Measurements from ENCODE around the gene TSNAX. TPM values are rescaled to one million over a fixed set of nuclear protein-coding genes. Genes with fewer than 3 reads are reported as not detected.

Gene TSNAX
- total and polyA plus RNA-seq, 2 of the 8 experiments (the other 6 are each of a cell fraction or from before 2014, with no cell fraction given), result 7.7 to 34.0 TPM

GRCh38 chr1:231590453-231591198, 62.2 kb downstream of the TSNAX start:
- Histone ChIP-seq H4K91ac (replicated peaks; ENCODE audit: insufficient read length, low read length) (no peak overlapping the region), H2BK20ac (ENCODE audit: low read length) (no peak overlapping the region), H3K9me3 (ENCODE audit: insufficient read depth in 2 of 2, low read depth in 1 of 2, low read length in 1 of 2) (no peaks in the 10 kb centered on the region), H4K8ac (ENCODE audit: extremely low read depth, insufficient read depth, low read length) (no peak overlapping the region), H3K4ac (replicated peaks; ENCODE audit: insufficient read length, low read depth, low read length) (no peak overlapping the region), H3K79me2 (ENCODE audit: control insufficient read depth in 1 of 2, insufficient read depth in 2 of 2, low read length in 2 of 2) (no peaks in the 10 kb centered on the region), H4K5ac (ENCODE audit: insufficient read length, low read depth, low read length) (no peak overlapping the region), H3K9ac (replicated peaks in 1 of 4; ENCODE audit: extremely low read depth in 1 of 4, low read depth in 3 of 4, low read length in 3 of 4) (no peak overlapping the region), H2BK12ac (ENCODE audit: low read depth, low read length) (no peak overlapping the region), H3K36me3 (ENCODE audit: control insufficient read depth in 2 of 4, insufficient read depth in 4 of 4, low read length in 3 of 4) (no peaks in the 10 kb centered on the region), H3K23ac (ENCODE audit: insufficient read length) (no peak overlapping the region), H2BK15ac (ENCODE audit: low read length) (no peak overlapping the region), H2AK5ac (ENCODE audit: low read depth, low read length) (no peak overlapping the region), H3K4me3 (ENCODE audit: extremely low read depth in 1 of 4, insufficient read depth in 2 of 4, low read depth in 3 of 4, low read length in 4 of 4) (no peak overlapping the region), H3K23me2 (ENCODE audit: low read depth, low read length) (no peaks in the 10 kb centered on the region), H2BK5ac (ENCODE audit: low read depth, low read length) (no peak overlapping the region), H3K79me1 (ENCODE audit: low read depth, low read length) (no peaks in the 10 kb centered on the region), H3K4me1 (replicated peaks in 1 of 4; ENCODE audit: control insufficient read depth in 3 of 4, insufficient read depth in 4 of 4, low read length in 3 of 4) (no peaks in the 10 kb centered on the region), H4K20me1 (replicated peaks in 1 of 2; ENCODE audit: control insufficient read depth in 1 of 2, insufficient read depth in 2 of 2, low read length in 2 of 2) (no peaks in the 10 kb centered on the region), H3K14ac (ENCODE audit: insufficient read length) (no peak overlapping the region), H3K27me3 (replicated peaks in 1 of 4; ENCODE audit: control insufficient read depth in 3 of 4, extremely low read depth in 1 of 4, insufficient read depth in 3 of 4, low read length in 3 of 4) (peaks cover 0 to 1% (median 0%) of the 10 kb centered on the region in 4 experiments; a peak in 1 of 7 replicates), H3K27ac (ENCODE audit: low read depth, low read length) (no peak overlapping the region), H3K4me2 (ENCODE audit: insufficient read depth in 1 of 2, low read depth in 2 of 2, low read length in 2 of 2) (peak overlapping the region in 1 of 2 experiments; percentile 36; a peak in 1 of 4 replicates), H2AFZ (ENCODE audit: low read length) (no peak overlapping the region), H2BK120ac (replicated peaks; ENCODE audit: low read depth, low read length) (no peak overlapping the region), H3K56ac (replicated peaks; ENCODE audit: insufficient read length, low read depth, low read length) (no peak overlapping the region), H3K18ac (ENCODE audit: extremely low read depth, low read length) (no peak overlapping the region)
- FAIRE-seq, result peak; percentile 69
- peak in 1 of 2 experiments; percentile 52 for DNase-seq (ENCODE audit: low read depth in 1 of 2, low spot score in 2 of 2)
- WGBS, 2 experiments (ENCODE audit: extremely low coverage in 1 of 2, insufficient coverage in 1 of 2, insufficient read length in 1 of 2, insufficient replicate concordance in 2 of 2, low coverage in 1 of 2, low lambda C conversion rate in 2 of 2, missing lambda C conversion rate in 1 of 2), result 37% methylated on average over 12 of the region's 12 CpGs; no CpG with 5 or more reads in 1 of the 2 experiments
- ChIA-PET CTCF (ENCODE audit: partially characterized antibody) (interaction anchor here (0.7 to 3.4 kb wide), 16 partner anchors 9 to 272 kb away, joined by 3 to 23 read pairs (median 6); partner anchors contain the start of genes EXOC8 and SPRTN), POLR2A (ENCODE audit: partially characterized antibody) (no interaction called here)
- TF ChIP-seq RAD21 (IDR thresholded peaks at IDR 0.05 in 1 of 2, conservative IDR thresholded peaks at IDR 0.05 in 1 of 2; ENCODE audit: low read depth in 2 of 2, low read length in 2 of 2) (peak; percentile 92 to 93), POU5F1 (IDR thresholded peaks at IDR 0.05; ENCODE audit: low read depth, low read length) (no peak), TAF7 (optimal IDR thresholded peaks at IDR 0.05; ENCODE audit: borderline replicate concordance, low read depth, low read length) (no peak), SAP30 (IDR thresholded peaks at IDR 0.05; ENCODE audit: insufficient read depth, insufficient replicate concordance, low read length) (no peak), BACH1 (IDR thresholded peaks at IDR 0.05; ENCODE audit: low read length) (0 out of 2 replicates have a peak, but pooled peaks have one; percentile 25), RFX5 (IDR thresholded peaks at IDR 0.05; ENCODE audit: borderline replicate concordance, low read depth, low read length) (no peak), JUN (IDR thresholded peaks at IDR 0.05; ENCODE audit: low read depth, low read length) (no peak), USF2 (IDR thresholded peaks at IDR 0.05; ENCODE audit: low read length) (no peak)
